Neural progenitor cell (in vitro differentiated cells): ENCODE results near the gene PI4KB.

Experiments
- EZH2 ChIP-seq: fragments of 200-600 bp; sonication (generic); IDR thresholded peaks from 2 replicates; pipeline ENCODE4 v1.6.1; 2017; ENCODE audit warnings: antibody characterized with exemption, mild to moderate bottlenecking, moderate library complexity
- EZH2phosphoT487 ChIP-seq: fragments of 200-600 bp; sonication (generic); IDR thresholded peaks from 2 replicates; pipeline ENCODE4 v1.6.1; 2017; ENCODE audit warnings: antibody characterized with exemption
- TF ChIP-seq, protein P1 (sequence below): fragments of 200-600 bp; sonication (generic); IDR thresholded peaks from 2 replicates; pipeline ENCODE4 v1.5.1; 2017; ENCODE audit warnings: antibody characterized with exemption, mild to moderate bottlenecking

DNA sequence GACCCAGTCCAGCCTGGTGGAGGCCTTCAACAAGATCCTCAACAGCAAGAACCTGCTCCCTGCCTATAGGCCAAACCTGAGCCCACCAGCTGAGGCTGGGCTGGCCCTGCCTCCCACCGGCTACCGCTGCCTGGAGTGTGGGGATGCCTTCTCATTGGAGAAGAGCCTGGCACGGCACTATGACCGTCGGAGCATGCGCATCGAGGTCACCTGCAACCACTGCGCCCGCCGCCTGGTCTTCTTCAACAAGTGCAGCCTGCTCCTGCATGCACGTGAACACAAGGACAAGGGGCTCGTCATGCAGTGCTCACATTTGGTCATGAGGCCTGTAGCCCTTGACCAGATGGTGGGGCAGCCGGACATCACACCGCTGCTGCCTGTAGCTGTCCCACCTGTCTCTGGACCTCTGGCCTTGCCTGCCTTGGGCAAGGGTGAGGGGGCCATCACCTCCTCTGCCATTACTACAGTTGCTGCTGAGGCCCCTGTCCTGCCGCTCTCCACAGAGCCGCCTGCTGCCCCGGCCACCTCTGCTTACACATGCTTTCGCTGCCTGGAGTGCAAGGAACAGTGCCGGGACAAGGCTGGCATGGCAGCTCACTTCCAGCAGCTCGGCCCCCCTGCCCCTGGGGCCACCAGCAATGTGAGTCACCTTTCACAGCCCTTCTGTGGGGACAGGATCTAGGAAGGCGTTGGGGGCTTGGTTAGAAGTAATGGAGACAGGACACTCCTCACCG, 39.3 kb downstream of the PI4KB start:
- TF ChIP-seq, protein P1, sequence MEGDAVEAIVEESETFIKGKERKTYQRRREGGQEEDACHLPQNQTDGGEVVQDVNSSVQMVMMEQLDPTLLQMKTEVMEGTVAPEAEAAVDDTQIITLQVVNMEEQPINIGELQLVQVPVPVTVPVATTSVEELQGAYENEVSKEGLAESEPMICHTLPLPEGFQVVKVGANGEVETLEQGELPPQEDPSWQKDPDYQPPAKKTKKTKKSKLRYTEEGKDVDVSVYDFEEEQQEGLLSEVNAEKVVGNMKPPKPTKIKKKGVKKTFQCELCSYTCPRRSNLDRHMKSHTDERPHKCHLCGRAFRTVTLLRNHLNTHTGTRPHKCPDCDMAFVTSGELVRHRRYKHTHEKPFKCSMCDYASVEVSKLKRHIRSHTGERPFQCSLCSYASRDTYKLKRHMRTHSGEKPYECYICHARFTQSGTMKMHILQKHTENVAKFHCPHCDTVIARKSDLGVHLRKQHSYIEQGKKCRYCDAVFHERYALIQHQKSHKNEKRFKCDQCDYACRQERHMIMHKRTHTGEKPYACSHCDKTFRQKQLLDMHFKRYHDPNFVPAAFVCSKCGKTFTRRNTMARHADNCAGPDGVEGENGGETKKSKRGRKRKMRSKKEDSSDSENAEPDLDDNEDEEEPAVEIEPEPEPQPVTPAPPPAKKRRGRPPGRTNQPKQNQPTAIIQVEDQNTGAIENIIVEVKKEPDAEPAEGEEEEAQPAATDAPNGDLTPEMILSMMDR = no peak
- no peak for TF ChIP-seq EZH2
- TF ChIP-seq EZH2phosphoT487 = no peak
